CD4-positive, alpha-beta T cell treated with Interleukin-4 for 4 hours (primary cell): Measurements from ENCODE around the gene GTSE1.

Source experiments
- DNase-seq: peaks from one replicate; pipeline ENCODE4 v3.0.0-alpha.2; 2020

GTSE1 gene

DNA sequence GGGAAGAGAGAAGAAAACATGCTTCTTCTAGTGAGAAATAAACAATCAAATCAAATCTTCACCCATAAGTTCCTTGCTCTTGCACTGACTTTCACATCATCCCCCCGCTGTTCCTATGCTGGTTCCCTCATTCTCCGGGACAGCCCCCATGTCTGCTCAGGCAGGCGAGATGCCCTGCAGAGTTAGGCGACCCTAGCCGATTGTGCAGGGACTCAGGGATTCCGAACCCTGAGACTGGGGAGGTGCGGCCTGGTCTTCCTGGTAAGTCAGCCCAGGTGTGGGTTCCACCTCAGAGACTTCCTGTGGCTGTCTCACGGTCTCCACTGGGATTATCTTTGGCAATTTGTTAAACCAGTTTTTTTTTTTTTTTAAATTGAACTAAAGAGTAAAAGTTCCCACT, 22.3 kb upstream of the GTSE1 start:
- no peak for DNase-seq

DNA sequence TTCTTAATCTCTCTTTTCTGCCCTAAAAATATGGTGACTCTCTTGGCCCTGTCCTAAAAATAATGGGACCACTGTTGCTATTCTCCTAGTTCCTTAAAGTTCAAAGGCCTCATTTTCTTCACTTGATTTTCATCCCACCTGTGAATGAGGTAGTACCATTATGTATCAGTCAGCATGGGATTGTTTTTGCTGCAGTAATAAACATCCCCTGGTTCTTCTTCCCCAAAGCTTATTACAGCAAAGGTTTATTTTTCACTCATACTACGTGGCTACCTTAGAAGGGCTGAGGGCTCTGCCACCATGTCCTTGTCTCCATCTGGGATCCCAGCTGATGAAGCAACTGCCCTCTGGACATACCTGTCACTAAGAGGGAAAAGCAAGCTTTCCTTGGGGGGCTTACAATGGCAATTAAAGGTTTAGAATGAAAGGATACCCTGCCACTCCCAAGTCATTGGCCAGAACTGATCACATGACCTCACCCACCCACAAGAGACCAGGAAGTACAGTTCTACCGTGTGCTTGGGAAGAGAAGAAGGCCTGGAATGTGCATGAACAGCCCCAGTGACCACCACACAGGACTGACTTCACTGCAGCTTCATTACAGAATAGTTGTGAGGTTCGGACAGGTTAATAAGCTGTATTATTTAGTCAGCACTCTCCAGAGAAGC, 21.1 kb upstream of the GTSE1 start:
- no peak for DNase-seq

- no peak for DNase-seq
Observed at GRCh38 chr22:46276563-46276962, 20.1 kb upstream of the GTSE1 start.

GRCh38 chr22:46278656-46279645, 17.7 kb upstream of the GTSE1 start:
- no peak for DNase-seq

DNA sequence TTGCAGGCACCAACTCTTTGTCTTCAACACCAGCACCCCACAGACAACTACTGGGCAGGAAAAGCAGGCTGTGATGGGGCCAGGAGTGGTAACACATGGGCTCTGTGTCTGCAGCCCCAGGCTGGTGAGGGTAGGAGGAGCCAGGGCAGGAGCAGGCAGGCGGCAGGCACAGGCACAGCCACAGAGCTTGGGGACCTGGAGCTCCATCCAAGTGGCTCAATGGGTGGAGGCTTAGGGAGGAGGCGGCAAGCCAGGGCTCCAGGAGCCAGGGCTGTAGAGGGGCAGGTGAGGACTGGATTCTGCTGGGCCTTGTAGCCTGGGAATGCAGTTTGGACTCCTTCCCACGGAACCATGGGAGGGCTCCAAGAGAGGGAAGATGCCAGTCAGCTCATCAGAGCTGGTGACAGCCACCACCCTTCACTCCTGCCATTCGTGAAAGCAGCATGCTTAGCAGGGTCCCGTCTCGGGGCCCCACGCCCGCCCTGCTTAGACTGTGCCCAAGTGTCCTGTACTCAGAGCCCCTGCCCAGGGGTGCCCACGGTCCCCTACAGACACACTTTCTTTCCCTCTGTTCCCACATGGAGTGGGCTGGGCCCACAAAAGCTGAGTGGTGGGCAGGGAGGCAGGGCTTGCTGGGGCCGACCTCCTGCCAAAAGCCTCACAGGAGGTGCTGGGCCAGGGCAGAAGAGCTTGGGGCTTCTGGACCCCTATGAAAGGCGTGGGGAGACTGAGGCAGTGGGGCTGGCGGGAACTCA, 16.4 kb upstream of the GTSE1 start:
- no peak for DNase-seq

GRCh38 chr22:46280999-46281623, 15.6 kb upstream of the GTSE1 start:
- peak; percentile 58 for DNase-seq

- no peak for DNase-seq
Observed at GRCh38 chr22:46281866-46282678, 14.6 kb upstream of the GTSE1 start.

DNA sequence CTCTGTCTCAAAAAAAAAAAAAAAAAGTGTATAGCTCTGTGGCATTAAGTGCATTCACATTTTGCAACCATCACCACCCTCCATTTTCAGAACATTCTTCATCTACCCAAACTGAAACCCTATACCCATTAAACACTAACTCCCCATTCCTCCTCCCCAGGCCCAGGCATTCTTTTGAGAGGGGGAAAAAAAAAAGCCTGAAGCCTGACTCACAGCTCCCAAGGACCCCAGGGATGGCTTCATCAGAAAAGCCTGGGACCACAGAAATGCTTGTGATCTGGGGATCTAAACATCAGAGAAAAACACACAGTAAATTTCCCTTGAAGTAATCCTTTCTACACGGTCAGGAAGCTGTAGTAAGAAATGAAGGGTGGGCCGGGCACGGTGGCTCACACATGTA, 10.7 kb upstream of the GTSE1 start:
- DNase-seq: no peak

DNA sequence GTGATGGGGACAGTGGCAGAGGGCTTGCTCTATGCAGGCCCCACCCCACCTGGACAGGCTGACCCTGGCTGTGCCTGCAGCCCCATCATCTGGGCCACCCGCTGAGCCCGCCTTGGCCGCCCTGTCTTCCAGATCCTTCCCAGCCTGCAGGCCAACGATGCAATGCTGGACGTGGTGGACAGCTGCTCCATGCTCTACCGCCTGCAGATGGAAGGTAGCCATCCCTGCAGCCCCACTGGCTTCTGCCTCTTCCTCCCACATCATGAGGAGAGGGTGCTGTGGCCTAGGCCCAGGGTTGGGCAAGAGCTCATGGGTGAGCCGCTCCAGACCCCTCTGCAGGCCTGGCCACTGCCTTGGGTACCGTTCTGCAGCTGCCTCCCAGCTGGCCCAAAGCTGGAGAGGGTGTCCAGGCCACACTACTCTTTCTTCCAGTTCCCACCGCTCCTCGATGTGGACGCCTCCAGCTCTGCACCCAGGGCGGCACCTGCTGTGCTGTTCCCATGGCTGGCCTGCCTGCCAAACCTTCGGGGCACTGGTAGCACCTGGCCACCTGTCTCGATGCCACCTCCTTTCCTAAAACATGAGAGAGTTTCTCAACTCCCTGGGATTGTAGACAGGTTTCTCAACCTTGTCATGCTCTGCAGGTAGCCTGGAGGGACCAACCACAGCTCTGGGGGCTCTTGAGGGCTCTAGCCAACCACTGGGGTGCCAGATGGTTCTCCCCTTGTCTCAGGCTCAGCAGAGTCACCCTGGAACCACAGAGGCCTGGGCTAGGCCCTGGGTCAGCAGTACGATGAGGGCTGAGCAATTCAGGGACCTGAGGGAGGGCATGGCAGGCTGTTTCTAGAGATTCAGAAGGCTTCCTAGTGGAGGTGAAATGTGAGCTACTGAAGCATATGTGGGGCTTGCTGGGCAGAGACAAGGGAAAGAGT, 9.5 kb upstream of the GTSE1 start:
- no peak for DNase-seq

DNA sequence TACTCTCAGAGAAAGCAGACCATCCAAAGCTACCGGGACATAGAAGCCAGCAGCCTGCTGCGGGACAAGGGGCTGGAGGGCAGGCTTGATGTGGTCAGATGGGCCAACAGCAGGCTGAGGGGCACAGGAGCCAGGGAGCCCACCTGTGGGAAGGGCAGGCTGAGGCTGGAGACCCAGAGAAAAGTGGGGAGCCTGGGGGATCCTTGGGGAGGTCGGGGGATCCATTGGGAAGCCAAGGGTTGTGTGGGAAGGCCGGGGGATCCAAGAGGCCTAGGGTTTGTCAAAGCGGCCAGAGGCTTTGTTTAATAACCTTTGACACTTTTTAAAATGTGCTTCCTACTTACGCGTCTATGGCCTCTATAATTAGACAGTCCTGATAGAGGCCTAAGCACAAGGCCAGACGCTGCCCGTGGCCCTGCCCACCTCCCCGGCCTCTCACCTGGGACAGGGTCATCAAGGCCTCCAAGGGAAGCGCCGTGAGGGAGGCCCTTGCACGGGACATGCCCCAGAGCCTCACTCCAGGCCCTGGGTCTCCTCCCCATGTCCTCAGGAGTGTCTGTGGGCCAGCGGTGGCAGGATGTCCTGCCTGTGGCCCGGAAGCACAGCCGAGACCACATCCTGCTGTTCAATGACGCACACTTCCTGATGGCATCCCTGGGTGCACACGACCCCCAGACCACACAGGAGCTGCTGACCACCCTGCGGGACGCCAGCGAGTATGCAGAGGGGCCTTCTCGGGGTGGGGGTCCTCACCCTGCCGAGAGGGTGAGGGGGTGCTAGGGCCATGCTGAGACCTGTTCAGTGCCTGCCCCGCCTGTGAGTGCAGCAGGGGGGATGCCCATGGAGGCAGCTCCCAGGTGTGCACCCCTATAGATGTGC, 8.6 kb upstream of the GTSE1 start:
- peak; percentile 17 for DNase-seq

GRCh38 chr22:46288846-46289243, 7.8 kb upstream of the GTSE1 start:
- no peak for DNase-seq

DNA sequence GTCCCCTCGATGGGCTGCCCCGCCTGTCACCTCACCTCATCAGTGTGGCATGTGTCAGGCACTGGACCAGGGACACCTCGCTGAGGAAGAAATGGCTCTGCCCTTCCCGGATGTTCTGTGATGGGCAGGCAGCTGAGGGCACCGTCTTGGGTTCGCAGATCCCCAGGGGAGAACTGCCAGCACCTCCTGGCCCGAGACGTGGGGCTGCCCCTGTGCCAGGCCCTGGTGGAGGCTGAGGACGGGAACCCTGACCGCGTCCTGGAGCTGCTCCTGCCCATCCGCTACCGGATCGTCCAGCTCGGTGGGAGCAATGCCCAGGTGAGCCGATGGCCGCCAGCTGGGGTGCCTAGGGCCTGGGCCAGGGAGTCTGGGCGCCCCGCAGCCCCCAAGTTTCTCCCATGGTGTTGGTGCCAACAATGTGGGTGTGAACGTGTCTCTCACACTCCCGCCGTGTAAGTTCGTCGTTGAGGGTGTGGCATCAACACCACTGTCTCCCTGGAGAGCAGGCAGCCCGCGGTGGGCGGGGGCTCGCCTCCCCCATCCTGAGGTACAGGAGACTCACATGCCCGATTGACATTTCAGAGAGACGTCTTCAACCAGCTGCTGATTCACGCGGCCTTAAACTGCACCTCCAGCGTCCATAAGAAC, 7.3 kb upstream of the GTSE1 start:
- DNase-seq: peak; percentile 58

DNA sequence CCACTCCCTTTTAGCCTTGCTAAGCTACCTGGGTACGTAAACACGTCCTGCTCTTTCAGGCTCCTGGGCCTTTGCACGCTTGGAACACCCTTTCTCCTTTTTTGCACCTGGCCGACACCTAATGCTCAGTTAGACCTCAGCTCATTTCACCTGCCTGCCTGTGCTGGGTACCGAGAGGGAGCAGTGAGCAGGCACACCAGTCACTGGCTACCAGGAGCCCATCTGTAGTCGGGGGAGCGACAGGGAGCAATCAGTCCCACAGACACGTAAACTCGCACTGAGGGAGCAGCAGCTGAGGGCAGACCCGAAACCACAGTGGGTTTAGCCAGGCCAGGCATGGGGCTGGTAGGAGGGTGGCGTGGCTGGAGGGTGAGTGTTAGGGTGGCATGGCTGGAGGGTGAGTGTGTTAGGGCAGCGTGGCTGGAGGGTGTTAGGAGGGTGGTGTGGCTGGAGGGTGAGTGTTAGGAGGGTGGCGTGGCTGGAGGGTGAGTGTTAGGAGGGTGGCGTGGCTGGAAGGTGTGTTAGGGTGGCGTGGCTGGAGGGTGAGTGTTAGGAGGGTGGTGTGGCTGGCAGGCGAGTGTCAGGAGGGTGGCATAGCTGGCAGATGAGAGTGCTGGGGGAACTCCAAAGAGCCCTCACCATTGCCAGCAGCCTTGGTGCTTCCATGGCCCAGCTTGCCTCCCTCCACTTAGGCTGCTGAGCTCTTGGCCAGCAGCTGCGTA, 6.4 kb upstream of the GTSE1 start:
- DNase-seq: peak; percentile 5

DNA sequence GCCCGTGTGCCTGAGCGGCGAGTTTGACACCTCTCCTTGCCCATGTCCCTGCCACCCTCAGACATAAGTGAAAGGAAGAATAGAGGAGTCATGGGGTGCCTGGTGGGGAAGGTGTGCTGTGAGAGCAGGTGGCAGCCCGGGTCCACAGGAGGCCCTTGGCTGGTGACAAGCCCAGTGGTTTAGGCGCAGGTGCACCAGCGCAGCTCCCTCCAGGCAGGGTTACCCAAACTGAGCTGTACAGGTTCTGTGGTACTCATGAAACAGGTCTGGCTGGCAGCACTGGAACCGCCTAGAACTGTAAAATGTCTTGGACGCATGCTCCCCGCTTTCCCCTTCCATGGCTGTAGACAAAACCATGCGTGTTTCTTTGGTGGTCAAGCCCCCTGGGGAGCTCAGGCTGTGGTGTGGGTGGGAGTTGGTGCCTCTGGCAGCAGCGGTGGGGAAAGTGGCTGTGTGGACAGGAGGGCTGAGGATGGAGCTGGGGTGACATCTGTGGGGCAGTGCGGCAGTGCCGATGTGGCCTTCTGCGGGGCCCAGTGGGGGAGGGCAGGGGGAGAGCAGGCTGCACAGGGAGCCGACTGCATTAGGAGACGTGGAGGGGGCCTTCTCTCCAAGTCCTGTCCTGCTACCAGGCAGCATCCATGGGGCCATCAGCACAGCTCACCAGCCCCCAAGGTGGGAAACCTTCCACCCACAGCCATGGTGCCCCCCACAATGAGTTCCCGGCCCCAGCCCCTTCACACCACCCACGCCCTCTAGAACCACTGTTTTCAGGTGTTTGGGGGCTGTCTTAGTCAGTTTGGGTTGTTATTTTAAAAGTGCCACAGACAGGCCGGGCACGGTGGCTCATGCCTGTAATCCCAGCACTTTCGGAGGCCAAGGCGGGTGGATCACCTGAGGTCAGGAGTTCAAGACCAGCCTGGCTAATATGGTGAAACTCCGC, 5.6 kb upstream of the GTSE1 start:
- no peak for DNase-seq

DNA sequence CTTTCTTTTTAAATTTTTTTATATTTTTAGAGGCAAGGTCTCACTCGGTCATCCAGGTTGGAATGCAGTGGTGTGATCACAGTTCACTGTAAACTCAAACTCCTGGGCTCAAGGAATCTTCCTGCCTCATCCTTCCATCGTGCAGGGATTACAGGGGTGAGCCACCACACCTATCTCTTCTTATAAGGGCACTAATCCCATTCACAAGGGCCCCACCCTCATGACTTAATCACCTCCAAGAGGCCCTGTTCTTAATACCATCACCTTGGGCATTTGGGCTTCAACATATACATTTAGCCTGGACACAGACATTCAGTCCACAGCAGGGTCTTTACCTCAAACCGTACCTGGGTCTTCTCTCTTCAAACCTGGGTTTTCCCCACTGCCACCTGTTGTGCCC, 4.5 kb upstream of the GTSE1 start:
- no peak for DNase-seq

DNA sequence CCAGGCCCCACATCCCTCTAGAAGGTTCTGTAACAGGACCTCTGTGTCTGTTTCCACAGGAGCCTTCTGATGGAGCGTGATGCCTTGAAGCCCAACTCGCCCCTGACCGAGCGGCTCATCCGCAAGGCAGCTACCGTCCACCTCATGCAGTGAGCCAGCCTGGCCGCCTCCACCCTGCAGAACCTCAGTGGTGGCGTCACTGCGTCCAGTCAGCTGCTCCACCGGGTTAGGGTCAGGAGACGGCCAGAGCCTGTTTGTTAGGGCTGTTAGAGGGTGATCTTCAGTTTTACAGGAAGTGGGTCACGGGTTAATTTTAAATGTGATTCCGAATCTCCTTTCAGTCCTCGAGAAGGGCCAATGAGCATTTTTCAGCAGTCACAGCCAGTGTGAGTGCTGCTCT, 3.9 kb upstream of the GTSE1 start:
- DNase-seq: no peak

GRCh38 chr22:46293577-46294260, 3.0 kb upstream of the GTSE1 start:
- DNase-seq: no peak
